ENCODE measurements around the gene WDR6.

The WDR6 gene

DNA sequence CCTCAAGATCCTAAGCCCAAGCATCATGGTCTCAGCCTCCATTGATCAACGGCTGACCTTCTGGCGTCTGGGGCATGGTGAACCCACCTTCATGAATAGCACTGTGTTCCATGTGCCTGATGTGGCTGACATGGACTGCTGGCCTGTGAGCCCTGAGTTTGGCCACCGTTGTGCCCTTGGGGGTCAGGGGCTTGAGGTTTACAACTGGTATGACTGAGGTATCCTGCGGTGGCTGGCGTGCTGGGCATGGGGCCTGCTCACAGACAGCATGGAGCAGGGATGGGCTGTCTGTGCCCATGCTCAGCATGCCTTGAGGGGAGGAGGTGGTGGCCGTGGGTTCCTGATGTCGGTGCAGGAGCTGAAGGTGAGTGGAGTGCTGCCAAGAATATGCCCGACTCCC is 7.9 kb downstream of the WDR6 start:
- DNase-seq (ENCODE audit: insufficient read length, low spot score) (no peak), FAIRE-seq (no peak)

DNA sequence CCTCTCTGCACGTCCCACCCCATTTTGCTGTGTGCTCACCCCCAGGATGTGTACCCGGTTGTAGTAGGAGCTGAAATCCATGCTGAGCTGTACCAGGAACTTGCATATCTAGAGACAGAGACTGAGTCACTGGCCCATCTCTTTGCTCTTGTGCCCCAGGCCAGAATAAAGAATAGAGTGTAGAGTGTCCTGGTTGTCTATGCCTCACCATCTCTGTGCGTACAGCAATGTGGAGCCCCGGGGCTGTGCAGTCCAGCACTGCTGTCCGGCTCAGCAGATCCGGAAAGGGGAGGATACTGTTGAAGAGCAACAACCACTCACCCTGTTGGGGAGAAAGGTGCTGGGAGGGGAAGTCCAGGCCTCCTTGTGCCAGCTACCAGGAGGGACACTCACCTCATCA is 8.6 kb downstream of the WDR6 start:
- DNase-seq (ENCODE audit: insufficient read length, low spot score) (no peak), FAIRE-seq (no peak)

DNA sequence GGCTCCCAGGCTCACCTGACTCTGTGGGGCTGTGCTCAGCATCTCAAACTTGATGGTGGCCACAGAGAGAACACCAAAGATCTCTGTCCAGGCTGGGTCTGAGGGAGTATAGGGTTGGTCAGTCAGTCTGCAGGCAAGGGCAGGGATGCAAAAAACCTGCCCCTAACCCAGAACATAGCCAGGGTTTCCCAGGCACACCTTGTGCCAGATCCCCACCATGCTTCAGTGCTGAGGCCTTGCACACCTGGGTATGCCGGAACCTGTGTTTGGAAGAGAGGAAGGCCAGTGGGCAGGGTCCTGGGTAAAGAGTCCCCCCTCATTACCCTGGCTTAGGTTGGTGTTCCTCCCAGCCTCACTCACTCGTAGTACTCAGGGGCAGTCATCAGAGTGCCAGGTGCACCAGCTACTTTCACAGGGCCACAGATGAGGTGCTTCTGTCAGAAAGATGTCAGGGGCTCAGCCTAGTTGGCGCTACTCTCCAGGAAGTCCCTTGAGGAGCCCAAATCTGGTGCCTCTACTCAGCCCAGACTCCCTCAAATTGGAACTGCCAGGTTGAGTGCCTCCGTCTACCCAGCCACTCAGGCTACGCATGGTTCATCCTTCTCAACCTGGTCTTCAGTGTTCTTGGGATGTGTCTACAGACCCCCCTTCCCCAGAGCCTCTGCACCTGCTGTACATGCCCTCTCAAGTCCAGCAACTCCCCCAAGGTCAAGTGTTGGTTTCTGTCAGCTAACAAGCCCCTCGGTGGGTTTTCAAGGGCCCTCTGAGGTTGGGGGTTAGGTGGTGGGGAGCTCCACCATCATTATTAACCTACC is 9.4 kb downstream of the WDR6 start:
- FAIRE-seq (no peak), DNase-seq (ENCODE audit: insufficient read length, low spot score) (no peak)

DNA sequence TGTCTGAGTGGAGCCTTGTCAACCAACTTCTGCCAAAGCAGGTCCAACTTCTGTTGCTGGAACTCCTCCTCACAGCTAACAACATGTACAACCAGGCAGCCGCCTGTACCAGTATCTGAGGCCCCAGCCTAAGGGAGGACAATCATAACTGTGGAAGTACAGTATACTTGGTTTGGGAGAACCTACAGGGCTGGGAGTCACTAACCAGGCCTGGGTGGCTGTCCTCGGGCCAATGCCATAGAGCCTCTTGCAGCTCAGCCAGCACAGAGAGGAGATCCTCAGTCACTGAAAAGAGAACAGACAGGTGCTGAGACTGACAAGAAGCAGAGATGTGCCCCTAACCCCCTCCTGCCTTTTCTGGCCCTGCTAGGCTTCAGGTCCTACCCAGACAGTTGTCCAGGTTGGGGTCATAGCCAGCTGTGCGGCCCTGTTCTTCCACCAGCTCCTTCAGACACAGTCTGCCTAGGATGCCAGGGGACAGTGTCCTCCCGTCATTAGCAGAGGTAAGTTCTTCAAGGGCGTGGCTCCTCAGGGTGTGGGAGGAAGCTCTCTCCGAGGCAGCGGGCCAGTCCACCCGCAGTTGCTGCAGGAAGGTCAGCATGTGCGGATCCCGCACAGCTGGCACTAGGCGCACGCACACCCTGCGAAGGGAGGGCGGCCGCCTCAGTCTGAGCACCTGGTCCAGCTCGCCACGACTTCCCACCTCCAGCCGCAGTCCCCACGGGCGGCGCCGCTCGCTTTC is 10.2 kb downstream of the WDR6 start:
- DNase-seq (ENCODE audit: insufficient read length, low spot score) (no peak), FAIRE-seq (peak; percentile 51)

DNA sequence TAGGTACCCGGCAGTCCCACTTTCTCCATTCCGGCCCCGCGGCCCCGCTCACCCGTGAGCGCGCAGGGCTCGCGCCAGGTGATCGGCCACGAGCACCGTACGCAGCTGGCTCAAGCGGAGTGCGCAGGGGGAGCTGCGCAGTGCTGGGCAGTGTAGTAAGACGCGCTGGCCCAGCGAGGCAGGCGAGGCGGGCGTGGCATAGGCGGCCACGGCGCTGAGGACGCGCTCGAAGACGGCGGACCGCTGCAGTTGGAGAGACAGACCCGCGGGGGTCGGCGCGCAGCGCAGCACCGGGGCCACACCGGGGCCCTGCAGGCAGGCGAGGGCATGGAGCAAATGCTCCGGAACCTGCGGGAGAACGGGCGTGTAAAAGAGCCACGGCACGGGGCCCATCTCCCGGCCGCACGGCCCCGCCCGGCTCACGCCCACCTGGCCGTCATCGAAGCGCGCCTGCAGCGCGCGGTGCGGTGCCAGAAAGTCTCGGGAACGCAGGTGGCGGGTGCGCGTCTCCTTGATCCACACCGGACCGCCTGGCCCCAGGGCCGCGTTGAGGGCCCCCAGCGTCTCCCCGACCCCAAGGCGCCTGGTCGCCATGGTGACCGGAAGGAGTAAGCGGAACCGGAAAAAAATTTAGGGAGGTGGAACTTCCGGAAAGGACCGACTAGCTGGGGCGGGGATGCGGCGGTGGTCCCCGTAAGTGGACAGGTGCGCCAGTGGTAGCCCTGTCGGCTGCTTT is 10.9 kb downstream of the WDR6 start, which contains the start of gene DALRD3:
Gene DALRD3, minus strand, starts transcription at position 610 of the 736 bp plus-strand sequence. Its CDS starts 16 bp downstream, at position 594.
- peak; percentile 64 for DNase-seq (ENCODE audit: insufficient read length, low spot score)
- peak; percentile 83 for FAIRE-seq

DNA sequence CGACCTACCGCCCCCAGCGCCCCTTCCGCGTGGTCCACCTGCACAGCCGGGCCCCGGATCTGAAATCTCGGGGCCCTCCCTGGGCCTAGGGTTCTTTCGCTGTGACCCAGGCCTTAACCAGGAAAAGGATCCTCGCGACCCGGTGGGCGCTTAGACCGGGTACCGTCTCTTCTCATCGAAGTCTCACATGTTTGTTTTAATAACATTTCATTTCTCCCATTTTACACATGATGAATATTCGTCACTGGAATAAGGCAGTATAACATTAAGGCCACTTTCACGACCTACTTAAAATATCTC is 11.5 kb downstream of the WDR6 start:
- FAIRE-seq, result no peak
- DNase-seq (ENCODE audit: insufficient read length, low spot score), result no peak

DNA sequence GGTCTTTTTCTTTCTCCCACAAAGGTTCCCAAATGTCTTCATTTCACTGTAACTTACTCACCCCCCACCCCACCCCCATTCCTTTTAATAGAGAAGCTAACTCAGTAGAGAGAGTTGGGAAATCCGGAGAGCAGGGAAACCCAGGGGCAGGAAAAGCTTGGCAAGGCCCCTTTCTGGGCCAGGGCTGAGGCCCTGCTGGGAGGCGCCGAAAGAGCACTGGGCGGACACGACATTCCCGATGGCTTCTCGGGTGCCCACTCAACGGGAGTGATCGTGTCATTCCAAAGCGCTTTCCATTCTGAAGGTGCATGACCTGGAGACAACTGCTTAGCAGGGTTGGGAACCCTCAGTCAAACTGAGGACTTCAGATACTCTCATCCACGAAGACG is 12.7 kb downstream of the WDR6 start:
- peak; percentile 37 for FAIRE-seq

DNA sequence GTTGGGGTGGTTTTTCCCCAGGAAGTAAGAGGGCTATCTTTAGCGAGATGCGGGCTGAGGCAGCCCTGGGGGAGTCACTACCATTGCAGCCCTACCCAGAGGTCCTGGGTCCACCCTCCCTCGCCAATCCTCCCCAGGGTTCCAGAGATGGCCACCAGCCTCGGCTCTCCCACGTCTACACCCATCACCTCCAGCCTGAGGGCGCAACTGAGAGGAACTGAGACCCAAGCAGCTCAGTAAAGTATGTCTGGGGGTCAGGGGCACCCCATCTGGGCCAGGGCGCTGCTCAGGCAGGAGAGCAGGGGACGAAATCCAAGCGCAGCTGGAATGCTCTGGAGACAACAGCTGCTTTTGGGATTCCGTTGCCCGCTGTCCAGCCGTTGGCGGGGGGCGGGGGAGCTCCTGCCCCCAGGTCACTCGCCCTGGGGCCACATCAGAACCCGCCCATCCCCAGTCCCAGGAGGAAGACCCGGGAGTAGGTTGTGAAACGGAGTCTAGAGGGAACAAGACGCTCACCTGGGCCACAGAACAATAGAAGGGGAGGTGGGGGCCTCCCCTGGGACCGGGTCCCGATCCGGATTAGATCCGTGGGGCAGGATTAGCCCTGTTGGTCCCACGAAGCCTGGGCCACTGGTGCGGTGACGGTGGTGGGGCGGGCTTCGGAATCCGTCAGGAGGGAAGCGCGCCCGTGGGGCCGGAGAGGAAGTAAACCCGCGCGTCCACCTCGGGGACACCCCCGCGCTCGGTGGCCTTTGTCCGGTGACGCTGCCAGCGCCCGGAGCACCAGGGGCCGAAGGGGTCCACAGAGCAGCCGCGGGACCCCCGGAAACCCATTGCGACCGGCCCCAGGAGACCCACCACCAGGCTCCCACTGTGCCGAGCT is 13.4 kb downstream of the WDR6 start:
- FAIRE-seq (peak; percentile 53), DNase-seq (ENCODE audit: insufficient read length, low spot score) (no peak)

More for the DNA sequence above, 12.7 kb downstream of the WDR6 start:
- DNase-seq (ENCODE audit: insufficient read length, low spot score), result no peak

DNA sequence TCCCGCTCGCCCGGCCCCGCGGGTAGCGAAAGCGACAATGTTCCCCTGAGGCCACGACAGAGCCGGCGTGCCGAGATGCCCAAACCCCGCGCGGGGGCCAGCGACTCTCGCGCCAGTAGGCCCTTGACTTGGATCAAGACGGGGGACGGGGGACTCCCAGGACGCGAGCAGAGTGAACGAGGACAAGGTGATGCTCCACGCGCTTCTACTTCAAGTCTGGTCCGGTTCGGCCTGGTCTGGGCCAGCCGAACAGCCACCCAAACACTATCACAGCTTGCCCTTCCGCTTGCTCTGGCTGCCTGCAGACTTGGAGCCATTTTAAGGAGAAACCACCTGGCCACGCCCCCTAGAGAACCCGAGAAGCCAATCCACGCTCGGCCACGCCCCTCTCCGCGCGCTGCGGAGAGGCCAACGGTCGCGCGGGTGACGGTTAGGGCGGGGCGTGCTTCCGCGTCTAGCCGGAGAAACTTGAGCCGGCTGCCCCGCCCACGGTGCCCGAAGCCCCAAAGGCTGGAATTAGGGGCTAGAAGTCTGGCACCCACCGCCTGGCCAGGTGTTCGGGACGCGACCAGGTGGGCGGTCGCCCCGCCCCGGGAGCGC is 14.1 kb downstream of the WDR6 start:
- DNase-seq (ENCODE audit: insufficient read length, low spot score) (peak; percentile 82), FAIRE-seq (peak; percentile 97)

DNA sequence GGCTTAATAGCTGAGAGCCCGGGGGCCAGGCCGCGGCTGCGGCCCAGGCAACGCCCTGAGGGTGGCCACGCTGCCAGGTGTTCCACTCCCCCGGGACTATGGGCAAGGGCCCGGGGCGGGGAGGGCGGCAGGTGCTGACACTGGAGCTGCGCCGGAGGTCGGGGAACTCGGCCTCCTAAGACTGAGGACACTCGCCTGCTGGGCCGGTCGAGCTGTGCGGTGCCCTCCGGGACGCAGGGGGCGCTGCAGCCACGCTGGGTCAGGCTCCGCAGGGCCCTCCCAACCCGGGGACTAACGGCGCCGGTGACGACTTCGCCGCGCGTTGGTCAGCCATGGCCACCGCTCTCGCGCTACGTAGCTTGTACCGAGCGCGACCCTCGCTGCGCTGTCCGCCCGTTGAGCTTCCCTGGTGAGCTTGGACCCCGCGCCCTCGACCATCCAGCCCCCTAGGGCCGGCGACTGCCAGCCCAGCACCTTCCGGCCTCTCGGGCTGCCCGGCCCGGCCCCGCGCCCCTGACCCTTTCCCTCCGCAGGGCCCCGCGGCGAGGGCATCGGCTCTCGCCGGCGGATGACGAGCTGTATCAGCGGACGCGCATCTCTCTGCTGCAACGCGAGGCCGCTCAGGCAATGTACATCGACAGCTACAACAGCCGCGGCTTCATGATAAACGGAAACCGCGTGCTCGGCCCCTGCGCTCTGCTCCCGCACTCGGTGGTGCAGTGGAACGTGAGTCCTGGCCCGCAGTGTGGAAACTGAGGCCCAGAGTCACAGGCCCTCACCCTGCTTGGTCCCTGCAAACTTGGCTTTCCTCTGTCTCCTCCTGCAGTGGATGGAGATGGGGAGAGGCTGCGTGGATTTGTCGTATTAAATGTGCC is 14.9 kb downstream of the WDR6 start, which contains the start of gene NDUFAF3:
Gene NDUFAF3, plus strand, starts transcription at position 309 of the 875 bp plus-strand sequence. Its CDS starts 24 bp downstream, at position 333.
- DNase-seq (ENCODE audit: insufficient read length, low spot score) (peak; percentile 72), FAIRE-seq (peak; percentile 76)

DNA sequence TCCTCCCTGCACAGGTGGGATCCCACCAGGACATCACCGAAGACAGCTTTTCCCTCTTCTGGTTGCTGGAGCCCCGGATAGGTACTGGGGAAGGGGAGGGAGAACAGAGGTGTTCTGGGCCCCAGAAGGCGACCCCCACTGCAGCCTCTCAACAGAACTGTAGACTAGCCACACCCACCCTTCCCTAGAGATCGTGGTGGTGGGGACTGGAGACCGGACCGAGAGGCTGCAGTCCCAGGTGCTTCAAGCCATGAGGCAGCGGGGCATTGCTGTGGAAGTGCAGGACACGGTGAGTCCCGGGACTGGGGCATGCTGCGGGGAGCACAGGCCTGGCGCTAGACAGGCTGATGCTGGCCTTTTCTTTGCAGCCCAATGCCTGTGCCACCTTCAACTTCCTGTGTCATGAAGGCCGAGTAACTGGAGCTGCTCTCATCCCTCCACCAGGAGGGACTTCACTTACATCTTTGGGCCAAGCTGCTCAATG is 15.5 kb downstream of the WDR6 start:
- FAIRE-seq (no peak), DNase-seq (ENCODE audit: insufficient read length, low spot score) (no peak)

DNA sequence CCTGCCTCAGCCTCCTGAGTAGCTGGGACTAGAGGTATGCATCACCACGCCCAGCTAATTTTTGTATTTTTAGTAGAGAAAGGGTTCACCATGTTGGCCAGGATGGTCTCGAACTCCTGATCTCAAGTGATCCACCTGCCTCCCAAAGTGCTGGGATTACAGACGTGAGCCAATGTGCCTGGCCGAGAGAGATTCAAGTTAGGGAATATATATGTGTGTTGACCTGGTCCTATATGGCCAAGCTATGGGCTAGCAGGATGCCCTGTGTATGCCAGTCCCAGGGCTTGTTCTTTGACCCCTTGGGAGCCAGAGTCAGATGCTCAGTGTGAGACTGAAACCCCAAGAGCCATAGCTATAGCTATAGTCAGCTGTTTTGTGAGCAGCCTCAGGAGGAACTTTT is 16.6 kb downstream of the WDR6 start:
- FAIRE-seq, result no peak
- no peak for DNase-seq (ENCODE audit: insufficient read length, low spot score)

DNA sequence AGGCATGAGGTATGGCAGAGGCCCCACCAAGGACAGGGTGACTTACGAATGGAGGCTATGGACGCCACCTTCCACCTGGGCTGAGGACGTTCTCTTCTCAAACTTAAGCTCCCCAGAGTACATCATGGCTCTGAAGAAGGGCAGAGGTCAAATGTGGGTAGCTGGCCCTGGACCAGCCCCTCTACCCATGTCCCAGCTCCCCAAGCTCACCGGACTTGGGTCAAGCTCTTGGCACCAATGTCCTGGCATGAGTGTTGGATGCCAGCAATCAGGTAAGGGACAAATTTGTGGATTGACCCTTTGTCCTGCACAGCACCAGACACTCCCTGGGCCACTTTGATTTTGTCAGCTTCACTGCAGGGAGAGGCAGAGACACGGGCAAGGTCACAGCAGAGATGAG is 17.3 kb downstream of the WDR6 start:
- no peak for DNase-seq (ENCODE audit: insufficient read length, low spot score)
- no peak for FAIRE-seq

DNA sequence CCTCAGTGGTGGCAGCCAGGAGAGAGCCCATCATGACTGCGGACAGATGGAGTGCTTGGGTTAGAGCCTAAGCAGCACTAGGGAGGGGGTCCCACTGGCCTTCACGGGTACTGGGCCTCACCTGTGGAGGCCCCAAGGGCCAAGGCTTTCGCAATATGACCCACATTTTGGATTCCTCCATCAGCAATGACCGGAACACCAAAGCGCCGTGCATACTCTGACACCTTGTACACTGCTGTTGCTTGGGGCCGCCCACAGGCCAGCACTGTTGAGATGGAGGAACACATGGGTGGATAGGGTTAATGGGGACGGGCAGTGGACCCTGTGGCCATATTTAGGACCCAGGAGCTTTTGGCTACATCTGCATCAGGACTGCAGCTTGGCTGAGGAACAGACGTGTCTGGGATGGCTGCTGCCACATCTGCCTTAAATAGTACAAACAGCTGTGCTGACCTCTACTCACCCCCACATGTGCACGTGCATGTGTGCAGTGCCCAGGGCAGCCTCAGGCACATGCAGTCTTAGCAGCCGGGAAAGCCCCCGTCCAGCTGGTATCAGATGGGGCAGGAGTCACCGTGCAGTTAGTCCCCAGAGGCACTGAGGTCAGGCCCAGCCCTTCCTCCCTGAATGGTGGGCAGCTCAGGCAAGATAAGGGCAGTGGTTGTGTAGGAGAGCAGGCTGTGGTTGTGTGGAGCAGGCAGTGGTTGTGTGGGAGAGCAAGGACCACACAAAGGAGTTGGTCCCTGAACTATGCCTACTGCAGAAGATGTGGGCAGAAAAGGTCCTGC is 18.0 kb downstream of the WDR6 start:
- FAIRE-seq, result no peak

DNA sequence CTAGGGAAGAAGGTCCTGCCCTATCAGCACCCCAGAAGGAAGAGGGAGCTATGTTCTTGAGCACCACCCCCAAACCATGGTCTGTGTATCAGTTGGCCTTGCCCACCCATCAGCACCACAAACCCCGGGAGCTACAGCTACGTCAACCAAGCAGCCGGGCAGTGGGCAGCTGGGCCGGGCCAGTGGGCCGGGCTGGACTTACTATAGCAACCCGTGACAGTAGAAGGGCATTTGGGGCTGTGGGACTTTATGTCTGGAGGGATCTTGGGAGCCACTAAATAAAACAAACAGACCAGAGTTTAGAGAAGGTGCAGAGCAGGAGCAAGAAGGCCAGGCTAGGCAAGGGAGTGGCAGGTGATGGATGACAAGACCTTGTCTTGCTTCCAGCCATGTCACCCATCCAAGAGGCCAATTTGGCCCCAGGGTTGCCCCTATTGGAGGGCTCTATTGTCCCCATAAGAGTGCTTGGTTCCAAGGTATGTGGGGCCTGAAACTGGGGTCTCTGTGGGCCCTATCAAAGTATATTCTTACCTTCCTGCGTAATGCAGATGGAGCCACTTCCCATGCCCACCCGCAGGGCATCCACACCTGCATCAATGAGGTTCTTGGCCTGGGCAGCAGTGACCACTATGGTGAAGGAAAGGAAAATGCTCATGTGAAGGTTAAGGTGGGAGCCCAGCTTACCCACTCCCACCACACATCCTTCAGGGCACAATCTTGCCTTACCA is 18.8 kb downstream of the WDR6 start:
- DNase-seq (ENCODE audit: insufficient read length, low spot score), result no peak
- FAIRE-seq, result no peak

More for the DNA sequence above, 18.0 kb downstream of the WDR6 start:
- DNase-seq (ENCODE audit: insufficient read length, low spot score), result no peak

DNA sequence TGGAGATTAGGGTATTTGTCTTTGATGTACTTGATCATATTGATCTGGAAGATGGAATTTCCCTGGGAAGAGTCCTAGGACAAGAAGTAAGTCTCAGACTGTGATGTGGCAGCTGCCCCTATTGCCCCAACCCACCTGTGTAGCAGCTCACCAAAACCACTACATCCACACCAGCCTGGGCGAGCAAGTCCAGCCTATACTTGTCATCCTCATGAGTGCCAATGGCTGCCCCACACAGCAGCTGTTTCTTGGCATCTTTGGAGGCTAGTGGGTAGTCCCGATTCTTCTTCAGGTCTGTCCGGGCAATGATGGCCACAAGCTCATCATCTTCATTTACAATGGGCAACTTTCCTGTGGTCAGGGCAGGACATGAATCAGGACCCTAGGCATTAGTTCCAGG is 19.3 kb downstream of the WDR6 start:
- no peak for FAIRE-seq
- DNase-seq (ENCODE audit: insufficient read length, low spot score), result no peak

DNA sequence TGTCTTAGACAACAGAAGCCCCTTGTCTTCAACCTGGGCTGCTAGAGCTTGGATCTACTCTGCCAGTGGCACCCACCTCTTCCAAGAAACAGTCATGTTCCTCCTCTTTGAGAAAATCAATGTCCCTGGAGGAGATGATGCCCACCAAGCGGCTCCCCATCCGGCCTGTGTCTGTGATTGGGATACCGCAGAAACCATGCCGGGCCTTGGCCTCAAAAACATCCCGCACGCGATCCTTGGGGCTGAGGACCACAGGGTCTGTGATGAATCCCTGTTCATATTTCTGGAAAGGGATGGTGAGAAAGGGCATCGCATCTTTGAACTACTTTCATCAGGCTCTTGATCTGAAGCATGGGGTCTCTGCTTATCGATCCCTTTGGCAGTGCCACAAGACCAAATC is 20.4 kb downstream of the WDR6 start:
- no peak for FAIRE-seq
- no peak for DNase-seq (ENCODE audit: insufficient read length, low spot score)

Measured in GM19239 (cell line).